Parathyroid adenoma (tissue), 2 donors: ENCODE measurements around the gene ADPRHL1.

Experiments
- H2AFZ ChIP-seq: fragments of 300-600 bp; sonication (generic); one replicate; pipeline ENCODE4 v1.7.0; 2017; ENCODE audit warnings: antibody characterized with exemption, mild to moderate bottlenecking
- H3K27ac ChIP-seq: fragments of 300-600 bp; sonication (generic); one replicate; pipeline ENCODE4 v1.7.0; 2017
- H3K27me3 ChIP-seq: fragments of 300-600 bp; sonication (generic); one replicate; pipeline ENCODE4 v1.7.0; 2017; ENCODE audit warnings: low read length; ENCODE audit not compliant: control insufficient read depth, insufficient read depth
- H3K36me3 ChIP-seq: fragments of 300-600 bp; sonication (generic); one replicate; pipeline ENCODE4 v1.7.0; 2017; ENCODE audit warnings: low read length; ENCODE audit not compliant: control insufficient read depth, insufficient read depth
- H3K4me1 ChIP-seq: fragments of 300-600 bp; sonication (generic); one replicate; pipeline ENCODE4 v1.7.0; 2017; ENCODE audit warnings: control low read depth
- H3K4me2 ChIP-seq: fragments of 300-600 bp; sonication (generic); one replicate; pipeline ENCODE4 v1.7.0; 2017; ENCODE audit warnings: low read length
- H3K4me3 ChIP-seq: fragments of 300-600 bp; sonication (generic); one replicate; pipeline ENCODE4 v1.7.0; 2017; ENCODE audit warnings: low read depth, low read length
- H3K79me2 ChIP-seq: fragments of 300-600 bp; sonication (generic); one replicate; pipeline ENCODE4 v1.7.0; 2017; ENCODE audit warnings: control low read depth
- H3K9ac ChIP-seq: fragments of 300-600 bp; sonication (generic); one replicate; pipeline ENCODE4 v1.7.0; 2017; ENCODE audit warnings: mild to moderate bottlenecking
- H3K9me3 ChIP-seq: fragments of 300-600 bp; sonication (generic); one replicate; pipeline ENCODE4 v1.7.0; 2017; ENCODE audit warnings: low read length; ENCODE audit not compliant: control insufficient read depth
- TF ChIP-seq, protein P1 (sequence below): fragments of 300-600 bp; sonication (generic); IDR thresholded peaks from one replicate; pipeline ENCODE4 v1.7.0; 2017; ENCODE audit warnings: antibody characterized with exemption, mild to moderate bottlenecking
- donor health status: primary hyperparathyroidism.

Gene ADPRHL1

GRCh38 chr13:113359571-113359970, 93.7 kb downstream of the ADPRHL1 start:
- H3K27me3 ChIP-seq, result no peaks in the 10 kb centered on the region
- H3K4me1 ChIP-seq, result no peaks in the 10 kb centered on the region
- no peaks in the 10 kb centered on the region for H3K79me2 ChIP-seq
- no peak overlapping the region for H3K4me3 ChIP-seq
- TF ChIP-seq, protein P1, sequence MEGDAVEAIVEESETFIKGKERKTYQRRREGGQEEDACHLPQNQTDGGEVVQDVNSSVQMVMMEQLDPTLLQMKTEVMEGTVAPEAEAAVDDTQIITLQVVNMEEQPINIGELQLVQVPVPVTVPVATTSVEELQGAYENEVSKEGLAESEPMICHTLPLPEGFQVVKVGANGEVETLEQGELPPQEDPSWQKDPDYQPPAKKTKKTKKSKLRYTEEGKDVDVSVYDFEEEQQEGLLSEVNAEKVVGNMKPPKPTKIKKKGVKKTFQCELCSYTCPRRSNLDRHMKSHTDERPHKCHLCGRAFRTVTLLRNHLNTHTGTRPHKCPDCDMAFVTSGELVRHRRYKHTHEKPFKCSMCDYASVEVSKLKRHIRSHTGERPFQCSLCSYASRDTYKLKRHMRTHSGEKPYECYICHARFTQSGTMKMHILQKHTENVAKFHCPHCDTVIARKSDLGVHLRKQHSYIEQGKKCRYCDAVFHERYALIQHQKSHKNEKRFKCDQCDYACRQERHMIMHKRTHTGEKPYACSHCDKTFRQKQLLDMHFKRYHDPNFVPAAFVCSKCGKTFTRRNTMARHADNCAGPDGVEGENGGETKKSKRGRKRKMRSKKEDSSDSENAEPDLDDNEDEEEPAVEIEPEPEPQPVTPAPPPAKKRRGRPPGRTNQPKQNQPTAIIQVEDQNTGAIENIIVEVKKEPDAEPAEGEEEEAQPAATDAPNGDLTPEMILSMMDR, result no peak
- no peak overlapping the region for H3K9ac ChIP-seq
- no peaks in the 10 kb centered on the region for H3K36me3 ChIP-seq
- H3K9me3 ChIP-seq, result no peaks in the 10 kb centered on the region
- no peak overlapping the region for H3K4me2 ChIP-seq
- H3K27ac ChIP-seq, result no peak overlapping the region
- no peak overlapping the region for H2AFZ ChIP-seq

GRCh38 chr13:113358653-113359190, 94.6 kb downstream of the ADPRHL1 start:
- no peak overlapping the region for H3K4me3 ChIP-seq
- no peak overlapping the region for H3K9ac ChIP-seq
- no peaks in the 10 kb centered on the region for H3K79me2 ChIP-seq
- no peaks in the 10 kb centered on the region for H3K27me3 ChIP-seq
- H3K9me3 ChIP-seq, result no peaks in the 10 kb centered on the region
- no peaks in the 10 kb centered on the region for H3K36me3 ChIP-seq
- TF ChIP-seq, protein P1, result no peak
- H3K4me1 ChIP-seq, result no peaks in the 10 kb centered on the region
- H2AFZ ChIP-seq, result no peak overlapping the region
- H3K4me2 ChIP-seq, result no peak overlapping the region
- no peak overlapping the region for H3K27ac ChIP-seq

DNA sequence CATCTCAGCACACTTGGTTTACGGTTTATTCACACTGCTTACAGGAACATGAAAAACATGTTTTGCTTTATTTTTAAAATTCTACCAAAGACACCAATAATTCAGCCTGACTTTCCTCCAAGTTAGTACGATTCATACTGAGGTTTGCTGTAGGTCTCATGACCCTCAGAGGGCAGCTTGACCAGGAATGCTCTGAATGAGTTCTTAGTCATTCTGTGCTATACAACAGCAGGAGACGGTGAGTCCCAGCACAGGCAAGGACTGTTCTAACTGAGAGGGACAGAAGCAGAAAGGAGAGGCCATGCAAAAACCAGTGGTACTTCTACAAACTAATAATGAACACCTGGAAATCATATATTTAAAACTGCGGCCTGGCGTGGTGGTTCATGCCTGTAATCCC, 95.8 kb downstream of the ADPRHL1 start:
- no peaks in the 10 kb centered on the region for H3K27me3 ChIP-seq
- TF ChIP-seq, protein P1, result no peak
- H3K9me3 ChIP-seq, result no peaks in the 10 kb centered on the region
- H3K9ac ChIP-seq, result no peak overlapping the region
- no peak overlapping the region for H3K27ac ChIP-seq
- no peaks in the 10 kb centered on the region for H3K79me2 ChIP-seq
- no peaks in the 10 kb centered on the region for H3K4me1 ChIP-seq
- no peak overlapping the region for H3K4me3 ChIP-seq
- no peaks in the 10 kb centered on the region for H3K36me3 ChIP-seq
- no peak overlapping the region for H3K4me2 ChIP-seq
- no peak overlapping the region for H2AFZ ChIP-seq

DNA sequence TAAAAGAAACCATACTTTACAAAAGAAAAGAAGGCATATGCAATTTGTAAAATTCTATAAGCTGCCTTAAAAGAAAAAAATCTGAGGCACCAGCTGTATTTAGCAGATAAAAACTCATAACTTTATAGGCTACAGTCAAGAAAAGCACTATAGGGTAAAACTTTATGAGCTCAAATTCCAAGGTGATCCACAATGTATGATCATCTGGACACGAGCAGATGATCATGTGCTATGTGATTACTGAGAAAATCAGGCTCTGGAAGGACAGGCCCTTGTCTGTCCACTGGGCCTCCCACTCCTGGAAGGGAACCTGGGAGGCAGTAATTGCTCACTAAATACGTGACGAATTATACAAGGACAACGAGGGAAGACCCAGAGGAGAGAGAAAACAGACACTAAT, 96.7 kb downstream of the ADPRHL1 start:
- H3K27me3 ChIP-seq, result no peaks in the 10 kb centered on the region
- no peak overlapping the region for H3K4me3 ChIP-seq
- H2AFZ ChIP-seq, result no peak overlapping the region
- no peak overlapping the region for H3K4me2 ChIP-seq
- no peaks in the 10 kb centered on the region for H3K36me3 ChIP-seq
- no peak overlapping the region for H3K27ac ChIP-seq
- TF ChIP-seq, protein P1, result no peak
- no peak overlapping the region for H3K9ac ChIP-seq
- H3K9me3 ChIP-seq, result no peaks in the 10 kb centered on the region
- no peaks in the 10 kb centered on the region for H3K4me1 ChIP-seq
- no peaks in the 10 kb centered on the region for H3K79me2 ChIP-seq

DNA sequence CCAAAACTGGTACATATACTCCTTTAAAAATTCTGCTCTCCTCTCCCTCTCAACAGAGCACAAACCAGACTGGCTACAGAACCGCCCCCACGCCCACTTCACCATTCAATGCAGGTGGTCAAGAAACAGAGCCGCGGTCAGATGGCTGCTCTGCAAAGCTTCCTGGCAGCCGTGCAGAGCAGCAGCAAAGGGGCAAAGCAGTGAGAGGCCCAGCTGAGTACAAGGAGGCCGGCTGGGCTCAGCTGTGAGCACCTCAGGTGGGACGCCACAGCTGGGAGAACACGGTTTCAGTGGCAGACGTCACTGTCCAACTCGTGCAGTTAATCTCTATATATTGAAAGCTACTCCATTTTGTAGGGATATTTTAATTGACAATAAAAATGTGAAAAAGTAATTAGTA, 97.7 kb downstream of the ADPRHL1 start:
- H3K36me3 ChIP-seq, result no peaks in the 10 kb centered on the region

More for the DNA sequence above, 97.7 kb downstream of the ADPRHL1 start:
- no peak overlapping the region for H3K4me2 ChIP-seq
- H3K27me3 ChIP-seq, result no peaks in the 10 kb centered on the region
- no peak overlapping the region for H3K27ac ChIP-seq
- no peak overlapping the region for H2AFZ ChIP-seq
- no peaks in the 10 kb centered on the region for H3K4me1 ChIP-seq
- no peak overlapping the region for H3K9ac ChIP-seq
- TF ChIP-seq, protein P1, result no peak
- no peaks in the 10 kb centered on the region for H3K79me2 ChIP-seq
- H3K4me3 ChIP-seq, result no peak overlapping the region
- no peaks in the 10 kb centered on the region for H3K9me3 ChIP-seq
